Measurements from ENCODE around the gene SEPTIN1. TPM values are rescaled to one million over a fixed set of nuclear protein-coding genes. Genes with fewer than 3 reads are reported as not detected.
"Not testable (repeated sequence)": the region's sequence is repeated elsewhere in the genome, so short reads cannot be mapped to it uniquely, and the experiment has no call there.

Gene SEPTIN1
- total RNA-seq, 1 experiment from 2014 or later: 1.4 TPM

GRCh38 chr16:30397056-30397455 is 14.7 kb upstream of the SEPTIN1 start:
- Histone ChIP-seq H4K91ac (ENCODE audit: insufficient read length, low read depth, low read length) (no peak overlapping the region), H3K27ac (ENCODE audit: insufficient read length, low read depth, low read length) (no peak overlapping the region), H4K20me1 (ENCODE audit: control insufficient read depth, insufficient read depth, insufficient read length) (no peaks in the 10 kb centered on the region), H2BK12ac (ENCODE audit: insufficient read length, low read depth, low read length) (no peak overlapping the region), H3K4me1 (ENCODE audit: insufficient read depth, low read length) (no peaks in the 10 kb centered on the region; the same call in 1 of the 2 replicates), H3K79me1 (ENCODE audit: insufficient read depth, low read depth, low read length, poor library complexity, severe bottlenecking) (no peaks in the 10 kb centered on the region), H3K23ac (ENCODE audit: insufficient read length, low read depth, low read length) (no peak overlapping the region), H3K18ac (ENCODE audit: insufficient read length, low read depth, low read length) (no peak overlapping the region), H3K9ac (ENCODE audit: extremely low read depth, insufficient read length, low read length) (no peak overlapping the region), H2AK5ac (ENCODE audit: insufficient read length, low read length) (no peak overlapping the region), H3K23me2 (ENCODE audit: insufficient read length, low read depth, low read length, poor library complexity, severe bottlenecking) (peaks cover 22% of the 10 kb centered on the region), H2AFZ (ENCODE audit: low read length) (no peak overlapping the region), H2BK5ac (ENCODE audit: insufficient read length, low read length) (no peak overlapping the region), H3T11ph (ENCODE audit: low read length) (no peak overlapping the region), H3K79me2 (ENCODE audit: insufficient read depth, low read length) (peaks cover 4% of the 10 kb centered on the region; the same call in 1 of the 2 replicates), H2BK20ac (ENCODE audit: low read depth, low read length, poor library complexity, severe bottlenecking) (no peak overlapping the region), H3K14ac (ENCODE audit: insufficient read depth, low read length) (no peak overlapping the region), H2BK15ac (ENCODE audit: low read depth, low read length) (no peak overlapping the region), H3K9me3 (ENCODE audit: control insufficient read depth, low read depth, low read length) (no peaks in the 10 kb centered on the region), H4K8ac (replicated peaks; ENCODE audit: insufficient read length, low read depth, low read length) (no peak overlapping the region), H4K5ac (ENCODE audit: insufficient read length, low read depth, low read length) (no peak overlapping the region), H3K27me3 (ENCODE audit: insufficient read depth, low read length) (no peaks in the 10 kb centered on the region), H3K4me2 (ENCODE audit: insufficient read depth, insufficient read length, low read length) (no peak overlapping the region), H3K4ac (ENCODE audit: low read depth, low read length) (no peak overlapping the region), H2BK120ac (ENCODE audit: low read depth, low read length, poor library complexity, severe bottlenecking) (no peak overlapping the region), H3K56ac (ENCODE audit: insufficient read length, low read depth, low read length) (no peak overlapping the region)
- no peak for TF ChIP-seq CTCF (conservative IDR thresholded peaks at IDR 0.05)
- WGBS (ENCODE audit: extremely low coverage, insufficient read length, low lambda C conversion rate): no CpG with 5 or more reads among the region's 4 CpGs
- no peak for DNase-seq
- no peak overlapping the region for H3K27ac Mint-ChIP-seq
- H3K4me1 Mint-ChIP-seq: peaks cover 34 to 47% of the 10 kb centered on the region in 2 experiments
- peak overlapping the region; percentile 90 to 91 for H3K4me3 Mint-ChIP-seq
- H3K36me3 Mint-ChIP-seq (ENCODE audit: insufficient read depth in 1 of 3, low read depth in 3 of 3): peaks cover 9 to 33% (median 20%) of the 10 kb centered on the region in 3 experiments; a peak in 6 of 7 replicates
- H3K9me3 Mint-ChIP-seq: no peaks in the 10 kb centered on the region; a peak in 1 of 5 replicates
- peaks cover 2% of the 10 kb centered on the region for H3K27me3 Mint-ChIP-seq (ENCODE audit: low read depth)

GRCh38 chr16:30396627-30397026 is 14.3 kb upstream of the SEPTIN1 start:
- not testable (repeated sequence) for DNase-seq; H3K27me3 Mint-ChIP-seq (ENCODE audit: low read depth); H4K20me1 ChIP-seq (ENCODE audit: control insufficient read depth, insufficient read depth, insufficient read length); H3K18ac ChIP-seq (ENCODE audit: insufficient read length, low read depth, low read length); H3K79me1 ChIP-seq (ENCODE audit: insufficient read depth, low read depth, low read length, poor library complexity, severe bottlenecking); H2BK15ac ChIP-seq (ENCODE audit: low read depth, low read length); H4K8ac ChIP-seq (replicated peaks; ENCODE audit: insufficient read length, low read depth, low read length); H3K9me3 ChIP-seq (ENCODE audit: control insufficient read depth, low read depth, low read length); H2AFZ ChIP-seq (ENCODE audit: low read length); H3T11ph ChIP-seq (ENCODE audit: low read length); H3K14ac ChIP-seq (ENCODE audit: insufficient read depth, low read length); H4K5ac ChIP-seq (ENCODE audit: insufficient read length, low read depth, low read length); H3K9ac ChIP-seq (ENCODE audit: extremely low read depth, insufficient read length, low read length); H3K23ac ChIP-seq (ENCODE audit: insufficient read length, low read depth, low read length); H3K56ac ChIP-seq (ENCODE audit: insufficient read length, low read depth, low read length); H2BK5ac ChIP-seq (ENCODE audit: insufficient read length, low read length); H2BK12ac ChIP-seq (ENCODE audit: insufficient read length, low read depth, low read length); H2BK20ac ChIP-seq (ENCODE audit: low read depth, low read length, poor library complexity, severe bottlenecking); H2AK5ac ChIP-seq (ENCODE audit: insufficient read length, low read length); H3K27ac ChIP-seq (ENCODE audit: insufficient read length, low read depth, low read length); H3K4ac ChIP-seq (ENCODE audit: low read depth, low read length); H2BK120ac ChIP-seq (ENCODE audit: low read depth, low read length, poor library complexity, severe bottlenecking); H3K79me2 ChIP-seq (ENCODE audit: insufficient read depth, low read length); H4K91ac ChIP-seq (ENCODE audit: insufficient read length, low read depth, low read length); H3K4me1 ChIP-seq (ENCODE audit: insufficient read depth, low read length); H3K9me3 Mint-ChIP-seq; H3K27me3 ChIP-seq (ENCODE audit: insufficient read depth, low read length); H3K27ac Mint-ChIP-seq
- WGBS (ENCODE audit: extremely low coverage, insufficient read length, low lambda C conversion rate): no CpG with 5 or more reads among the region's 4 CpGs
- H3K23me2 ChIP-seq (ENCODE audit: insufficient read length, low read depth, low read length, poor library complexity, severe bottlenecking): peaks cover 22% of the 10 kb centered on the region
- Mint-ChIP-seq H3K4me3 (peak overlapping the region; percentile 90 to 91), H3K36me3 (ENCODE audit: insufficient read depth in 1 of 3, low read depth in 3 of 3) (peaks cover 9 to 33% (median 20%) of the 10 kb centered on the region in 3 experiments; a peak in 6 of 7 replicates), H3K4me1 (peaks cover 32 to 45% of the 10 kb centered on the region in 2 experiments)
- peak overlapping the region; percentile 88 for H3K4me2 ChIP-seq (ENCODE audit: insufficient read depth, insufficient read length, low read length)
